ENCODE results near the gene DISC1. TPM values are rescaled to one million over a fixed set of nuclear protein-coding genes. Genes with fewer than 3 reads are reported as not detected.

DISC1 gene
- total RNA-seq (2013), result 21.3 TPM
- polyA plus RNA-seq, result 10 to 100 TPM in 1 of 3 donors, 1 to 10 TPM in 2; 5.5 to 14.7 (median 5.8) TPM
- polyA minus RNA-seq, result 38.0 and 40.2 TPM in 2 replicates
- total RNA-seq, result 3.3 to 44.3 (median 34.5) reads per million in 11 experiments

DNA sequence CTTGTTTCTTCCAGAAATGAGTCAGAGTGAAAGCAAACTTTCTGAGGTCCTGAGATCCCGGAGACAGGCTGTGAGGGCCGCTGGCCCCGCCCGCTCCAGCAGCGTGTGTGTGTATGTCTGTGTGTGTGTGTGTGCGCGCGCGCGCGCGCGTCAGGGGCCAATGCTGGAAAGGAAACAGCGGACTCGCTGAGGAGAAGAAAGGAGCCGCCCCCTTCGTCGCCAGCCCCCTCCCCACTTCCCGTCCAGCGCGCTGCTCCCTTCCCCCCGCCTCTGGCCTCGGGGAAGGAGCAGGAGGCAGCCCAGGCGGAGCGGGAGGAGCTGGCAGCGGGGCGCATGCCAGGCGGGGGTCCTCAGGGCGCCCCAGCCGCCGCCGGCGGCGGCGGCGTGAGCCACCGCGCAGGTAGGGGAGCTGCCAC lies at the start of gene DISC1:
DISC1 (plus strand) TSS at position 256 of the 416 bp plus-strand sequence; CDS start at position 334, 78 bp downstream.
- intact Hi-C loops (cut with micrococcal nuclease), result no loop called here
- peak; percentile 88 to 95 (median 94) for DNase-seq
- Mint-ChIP-seq H3K27me3 (ENCODE audit: low read depth in 3 of 3) (peaks cover 0 to 8% (median 0%) of the 10 kb centered on the region in 3 donors), H3K4me1 (peaks cover 39% of the 10 kb centered on the region), H3K9me3 (no peaks in the 10 kb centered on the region), H3K4me3 (peak within 1 kb of the TSS; percentile 87 to 92), H3K36me3 (peaks cover 9 to 17% of the 10 kb centered on the region in 2 donors), H3K27ac (peak within 1 kb of the TSS; percentile 84 to 95 (median 93))
- no peaks in the 10 kb centered on the region for H3K9me3 ChIP-seq (replicated peaks in 1 of 2; ENCODE audit: control insufficient read depth in 1 of 2, insufficient read depth in 1 of 2, low read length in 2 of 2)
- H3K4me1 ChIP-seq (ENCODE audit: control insufficient read depth in 1 of 2, insufficient read depth in 2 of 2, low read length in 2 of 2), result peaks cover 29 to 47% of the 10 kb centered on the region in 2 donors
- H3K27me3 ChIP-seq (ENCODE audit: control insufficient read depth in 2 of 2, insufficient read depth in 2 of 2, low read length in 2 of 2), result no peaks in the 10 kb centered on the region
- H4K20me1 ChIP-seq (ENCODE audit: insufficient read depth, low read length), result peaks cover 26% of the 10 kb centered on the region
- no peak for TF ChIP-seq CTCF (IDR thresholded peaks at IDR 0.05)
- WGBS (ENCODE audit: insufficient coverage), result 0% methylated on average over 29 of the region's 38 CpGs
- peaks cover 4 to 13% of the 10 kb centered on the region in 2 donors for H3K36me3 ChIP-seq (replicated peaks in 1 of 2; ENCODE audit: control insufficient read depth in 1 of 2, insufficient read depth in 2 of 2, low read length in 2 of 2)
- peak within 1 kb of the TSS; percentile 87 to 89 for H3K27ac ChIP-seq (ENCODE audit: low read depth in 1 of 2, low read length in 2 of 2)
- peak within 1 kb of the TSS; percentile 76 for H2AFZ ChIP-seq (ENCODE audit: insufficient read depth, low read depth, low read length, poor library complexity, severe bottlenecking)
- peak within 1 kb of the TSS; percentile 83 to 94 (median 89) for H3K4me3 ChIP-seq (replicated peaks in 1 of 3; ENCODE audit: low read depth in 2 of 3, low read length in 3 of 3)
- H3K79me2 ChIP-seq (ENCODE audit: insufficient read depth, low read length), result peaks cover 49% of the 10 kb centered on the region
- H3K4me2 ChIP-seq (replicated peaks; ENCODE audit: extremely low read depth, low read length, poor library complexity, severe bottlenecking), result peak within 1 kb of the TSS; percentile 78
- H3K9ac ChIP-seq (ENCODE audit: insufficient read depth, low read length, poor library complexity, severe bottlenecking), result peak within 1 kb of the TSS; percentile 88

GRCh38 chr1:231576804-231577718 lies 49.5 kb upstream of the DISC1 start:
- Histone ChIP-seq H3K27me3 (ENCODE audit: control insufficient read depth in 2 of 2, insufficient read depth in 2 of 2, low read length in 2 of 2) (no peaks in the 10 kb centered on the region), H3K36me3 (replicated peaks in 1 of 2; ENCODE audit: control insufficient read depth in 1 of 2, insufficient read depth in 2 of 2, low read length in 2 of 2) (no peaks in the 10 kb centered on the region), H2AFZ (ENCODE audit: insufficient read depth, low read depth, low read length, poor library complexity, severe bottlenecking) (no peak overlapping the region), H3K79me2 (ENCODE audit: insufficient read depth, low read length) (no peaks in the 10 kb centered on the region), H3K4me3 (replicated peaks in 1 of 3; ENCODE audit: low read depth in 2 of 3, low read length in 3 of 3) (no peak overlapping the region), H3K4me2 (replicated peaks; ENCODE audit: extremely low read depth, low read length, poor library complexity, severe bottlenecking) (no peak overlapping the region), H3K27ac (ENCODE audit: low read depth in 1 of 2, low read length in 2 of 2) (no peak overlapping the region), H3K9ac (ENCODE audit: insufficient read depth, low read length, poor library complexity, severe bottlenecking) (no peak overlapping the region), H3K4me1 (ENCODE audit: control insufficient read depth in 1 of 2, insufficient read depth in 2 of 2, low read length in 2 of 2) (no peaks in the 10 kb centered on the region), H3K9me3 (replicated peaks in 1 of 2; ENCODE audit: control insufficient read depth in 1 of 2, insufficient read depth in 1 of 2, low read length in 2 of 2) (no peaks in the 10 kb centered on the region), H4K20me1 (ENCODE audit: insufficient read depth, low read length) (no peaks in the 10 kb centered on the region)
- H3K27me3 Mint-ChIP-seq (ENCODE audit: low read depth in 3 of 3), result peaks cover 0 to 2% (median 0%) of the 10 kb centered on the region in 3 donors
- peak overlapping the region in 1 of 7 donors; percentile 21 for H3K27ac Mint-ChIP-seq
- 86% methylated on average over 1 of the region's 11 CpGs for WGBS (ENCODE audit: insufficient coverage)
- H3K36me3 Mint-ChIP-seq, result no peaks in the 10 kb centered on the region
- no peak for DNase-seq
- no peak for TF ChIP-seq CTCF (IDR thresholded peaks at IDR 0.05)
- no peaks in the 10 kb centered on the region for H3K4me1 Mint-ChIP-seq
- no peaks in the 10 kb centered on the region for H3K9me3 Mint-ChIP-seq
- H3K4me3 Mint-ChIP-seq, result no peak overlapping the region
- intact Hi-C loops (cut with micrococcal nuclease), result no loop called here

All from CD14-positive monocyte (primary cell).